Activated CD8-positive, alpha-beta T cell treated with anti-CD3 and anti-CD28 coated beads for 36 hours (primary cell): ENCODE measurements around the gene EHMT1. TPM values are rescaled to one million over a fixed set of nuclear protein-coding genes. Genes with fewer than 3 reads are reported as not detected.

ENCODE experiments used
- ATAC-seq: fragments of 200-7000 bp; cut with Tn5 transposase; one replicate; pipeline ENCODE4 v1.10.0; 2021; ENCODE audit warnings: mild to moderate bottlenecking, moderate library complexity
- CTCF ChIA-PET: fragments of 350-600 bp; sonication (Branson Sonifier 250); formaldehyde crosslinking; loops from one replicate; lab custom pipeline; 2021; ENCODE audit warnings: antibody characterized with exemption; lab: Charles Lee
- POLR2A ChIA-PET: fragments of 350-600 bp; sonication (Branson Sonifier 250); formaldehyde crosslinking; loops from one replicate; lab custom pipeline; 2021; ENCODE audit warnings: antibody characterized with exemption; lab: Charles Lee
- DNase-seq: peaks from one replicate; pipeline ENCODE4 v3.0.0-alpha.2; 2020
- H3K27ac Mint-ChIP-seq: one replicate; pipeline ENCODE4 v1.8.0; 2021; ENCODE audit warnings: mild to moderate bottlenecking, mixed read lengths
- H3K27me3 Mint-ChIP-seq: one replicate; pipeline ENCODE4 v1.8.0; 2021; ENCODE audit warnings: mixed read lengths
- H3K36me3 Mint-ChIP-seq: one replicate; pipeline ENCODE4 v1.8.0; 2021; ENCODE audit warnings: low read depth, mixed read lengths
- H3K4me1 Mint-ChIP-seq: one replicate; pipeline ENCODE4 v1.8.0; 2021; ENCODE audit warnings: low read depth, mixed read lengths
- H3K4me3 Mint-ChIP-seq: one replicate; pipeline ENCODE4 v1.8.0; 2021; ENCODE audit warnings: mild to moderate bottlenecking, moderate library complexity, mixed read lengths
- H3K9me3 Mint-ChIP-seq: one replicate; pipeline ENCODE4 v1.8.0; 2021; ENCODE audit warnings: mixed read lengths
- intact Hi-C: fragments of 100-400 bp; cut with micrococcal nuclease; formaldehyde crosslinking; loops from one replicate; pipeline ENCODE4 v1.10.0; 2022
- total RNA-seq, 2 experiments: library from RNA; stranded (reverse); gene quantifications; one replicate each; pipeline ENCODE4 v1.2.3, GENCODE V29; 2021
- TF ChIP-seq, protein P1 (sequence below): fragments of 200-600 bp; IDR thresholded peaks from one replicate; pipeline ENCODE4 v1.8.0; 2022; ENCODE audit warnings: antibody characterized with exemption, mild to moderate bottlenecking

EHMT1 gene
- total RNA-seq, 2 experiments from 2014 or later = 62.1 to 67.1 TPM

- Mint-ChIP-seq H3K36me3 (peaks cover 32% of the 10 kb centered on the region), H3K4me3 (no peak overlapping the region), H3K27me3 (no peaks in the 10 kb centered on the region), H3K4me1 (peaks cover 36% of the 10 kb centered on the region), H3K27ac (no peak overlapping the region), H3K9me3 (no peaks in the 10 kb centered on the region)
- ChIA-PET POLR2A (no interaction called here), CTCF (interaction anchor here (0.8 to 0.9 kb wide), 2 partner anchors 8 to 32 kb away, joined by 3 read pairs; no protein-coding TSS in a partner anchor)
- ATAC-seq = no peak
- no peak for DNase-seq
- TF ChIP-seq, protein P1, sequence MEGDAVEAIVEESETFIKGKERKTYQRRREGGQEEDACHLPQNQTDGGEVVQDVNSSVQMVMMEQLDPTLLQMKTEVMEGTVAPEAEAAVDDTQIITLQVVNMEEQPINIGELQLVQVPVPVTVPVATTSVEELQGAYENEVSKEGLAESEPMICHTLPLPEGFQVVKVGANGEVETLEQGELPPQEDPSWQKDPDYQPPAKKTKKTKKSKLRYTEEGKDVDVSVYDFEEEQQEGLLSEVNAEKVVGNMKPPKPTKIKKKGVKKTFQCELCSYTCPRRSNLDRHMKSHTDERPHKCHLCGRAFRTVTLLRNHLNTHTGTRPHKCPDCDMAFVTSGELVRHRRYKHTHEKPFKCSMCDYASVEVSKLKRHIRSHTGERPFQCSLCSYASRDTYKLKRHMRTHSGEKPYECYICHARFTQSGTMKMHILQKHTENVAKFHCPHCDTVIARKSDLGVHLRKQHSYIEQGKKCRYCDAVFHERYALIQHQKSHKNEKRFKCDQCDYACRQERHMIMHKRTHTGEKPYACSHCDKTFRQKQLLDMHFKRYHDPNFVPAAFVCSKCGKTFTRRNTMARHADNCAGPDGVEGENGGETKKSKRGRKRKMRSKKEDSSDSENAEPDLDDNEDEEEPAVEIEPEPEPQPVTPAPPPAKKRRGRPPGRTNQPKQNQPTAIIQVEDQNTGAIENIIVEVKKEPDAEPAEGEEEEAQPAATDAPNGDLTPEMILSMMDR = no peak
- intact Hi-C loops = no loop called here
These were observed 22.1 kb downstream of the EHMT1 start for GRCh38 chr9:137640862-137641261.

- H3K27ac Mint-ChIP-seq = no peak overlapping the region
- DNase-seq = no peak
- H3K36me3 Mint-ChIP-seq = peaks cover 38% of the 10 kb centered on the region
- H3K4me1 Mint-ChIP-seq = peaks cover 41% of the 10 kb centered on the region
- no peaks in the 10 kb centered on the region for H3K27me3 Mint-ChIP-seq
- CTCF ChIA-PET = no interaction called here
- H3K9me3 Mint-ChIP-seq = no peaks in the 10 kb centered on the region
- intact Hi-C loops = no loop called here
- POLR2A ChIA-PET = interaction anchor here (0.7 to 1.1 kb wide), 2 partner anchors 8 to 23 kb away, joined by 3 to 4 read pairs; partner anchors contain the start of gene EHMT1
- TF ChIP-seq, protein P1 = no peak
- H3K4me3 Mint-ChIP-seq = no peak overlapping the region
- no peak for ATAC-seq
These were observed 23.4 kb downstream of the EHMT1 start for GRCh38 chr9:137642118-137642601.

GRCh38 chr9:137642892-137643291 lies 24.1 kb downstream of the EHMT1 start:
- intact Hi-C loops = no loop called here
- H3K27ac Mint-ChIP-seq = no peak overlapping the region
- H3K4me3 Mint-ChIP-seq = no peak overlapping the region
- POLR2A ChIA-PET = no interaction called here
- CTCF ChIA-PET = no interaction called here
- peaks cover 39% of the 10 kb centered on the region for H3K36me3 Mint-ChIP-seq
- no peaks in the 10 kb centered on the region for H3K9me3 Mint-ChIP-seq
- no peaks in the 10 kb centered on the region for H3K27me3 Mint-ChIP-seq
- TF ChIP-seq, protein P1 = no peak
- DNase-seq (no peak), ATAC-seq (no peak)
- peaks cover 47% of the 10 kb centered on the region for H3K4me1 Mint-ChIP-seq

DNA sequence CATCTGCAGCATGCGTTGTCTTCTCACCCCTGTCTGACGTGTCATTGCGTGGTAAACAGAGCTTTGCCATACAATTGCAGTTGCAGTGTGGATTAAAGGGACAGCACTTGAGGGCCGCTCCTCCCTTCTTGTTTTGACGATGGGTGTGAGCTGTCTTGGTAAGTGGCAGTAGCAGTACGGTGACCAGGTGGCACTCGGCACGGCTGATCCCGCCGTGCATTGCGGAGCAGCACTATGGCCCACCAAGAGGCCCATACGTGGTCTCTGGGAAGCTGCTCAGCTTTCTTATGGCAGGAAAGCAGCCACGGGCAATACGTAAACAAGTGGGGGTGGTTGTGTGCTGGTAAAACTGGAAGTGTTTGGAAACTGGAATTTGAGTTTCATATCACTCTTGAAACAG lies 25.1 kb downstream of the EHMT1 start:
- TF ChIP-seq, protein P1 = no peak
- ChIA-PET POLR2A (interaction anchor here (1.1 to 2.0 kb wide), 2 partner anchors 21 to 23 kb away, joined by 3 to 5 read pairs; no protein-coding TSS in a partner anchor), CTCF (no interaction called here)
- ATAC-seq (no peak), DNase-seq (no peak)
- intact Hi-C loops = no loop called here
- Mint-ChIP-seq H3K27me3 (no peaks in the 10 kb centered on the region), H3K36me3 (peaks cover 42% of the 10 kb centered on the region), H3K4me3 (no peak overlapping the region), H3K9me3 (no peaks in the 10 kb centered on the region), H3K4me1 (peaks cover 47% of the 10 kb centered on the region), H3K27ac (no peak overlapping the region)

DNA sequence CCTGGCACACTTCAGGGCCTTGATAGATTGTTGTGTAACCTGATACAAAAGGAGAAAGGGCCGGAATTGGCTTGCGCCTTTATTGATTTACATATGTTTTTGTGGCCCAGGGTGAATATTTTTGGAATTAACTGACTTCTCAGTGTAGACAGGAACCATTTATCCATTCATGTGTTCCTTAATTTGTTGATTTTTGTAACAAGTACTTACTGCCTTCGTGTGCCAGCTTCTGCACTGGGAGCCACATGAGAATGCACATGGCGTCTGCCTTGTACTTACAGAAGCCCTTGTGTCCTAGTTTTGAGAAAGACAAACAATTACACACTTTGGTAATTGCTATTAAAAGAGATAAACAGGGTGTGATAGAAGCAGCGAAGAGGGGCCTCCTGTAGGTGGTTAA lies 26.4 kb downstream of the EHMT1 start:
- DNase-seq (no peak), ATAC-seq (no peak)
- ChIA-PET POLR2A (interaction anchor here (2.0 kb wide), 1 partner anchor 20 kb away, joined by 5 read pairs; no protein-coding TSS in a partner anchor), CTCF (no interaction called here)
- Mint-ChIP-seq H3K27me3 (no peaks in the 10 kb centered on the region), H3K9me3 (no peaks in the 10 kb centered on the region), H3K27ac (no peak overlapping the region), H3K4me3 (no peak overlapping the region), H3K4me1 (peaks cover 47% of the 10 kb centered on the region), H3K36me3 (peaks cover 43% of the 10 kb centered on the region)
- intact Hi-C loops = no loop called here
- TF ChIP-seq, protein P1 = no peak
